ENCODE results near the gene TMEM245.

Gene TMEM245

GRCh38 chr9:109119439-109120203, at the start of gene TMEM245:
Gene TMEM245, minus strand, starts transcription at chr9:109119947. Its CDS starts 34 bp downstream, at chr9:109119913.
- Mint-ChIP-seq H3K4me1 (peaks cover 37% of the 10 kb centered on the region), H3K27me3 (no peaks in the 10 kb centered on the region), H3K27ac (peak within 1 kb of the TSS; percentile 83), H3K4me3 (peak within 1 kb of the TSS; percentile 92), H3K9me3 (no peaks in the 10 kb centered on the region), H3K36me3 (peaks cover 10% of the 10 kb centered on the region)
- peak; percentile 98 for ATAC-seq

- H3K36me3 Mint-ChIP-seq: no peaks in the 10 kb centered on the region
- no peak for ATAC-seq
- no peak overlapping the region for H3K27ac Mint-ChIP-seq
- H3K27me3 Mint-ChIP-seq: peaks cover 61% of the 10 kb centered on the region
- no peak overlapping the region for H3K4me3 Mint-ChIP-seq
- H3K9me3 Mint-ChIP-seq: no peaks in the 10 kb centered on the region
- peaks cover 13% of the 10 kb centered on the region for H3K4me1 Mint-ChIP-seq
Measured at GRCh38 chr9:109168170-109168569, 48.4 kb upstream of the TMEM245 start.

- peaks cover 61% of the 10 kb centered on the region for H3K27me3 Mint-ChIP-seq
- H3K36me3 Mint-ChIP-seq: no peaks in the 10 kb centered on the region
- no peak for ATAC-seq
- H3K4me3 Mint-ChIP-seq: no peak overlapping the region
- no peak overlapping the region for H3K27ac Mint-ChIP-seq
- H3K4me1 Mint-ChIP-seq: peaks cover 13% of the 10 kb centered on the region
- no peaks in the 10 kb centered on the region for H3K9me3 Mint-ChIP-seq
Measured at GRCh38 chr9:109167716-109168115, 48.0 kb upstream of the TMEM245 start.

- Mint-ChIP-seq H3K9me3 (no peaks in the 10 kb centered on the region), H3K27ac (no peak within 1 kb of the TSS), H3K4me1 (peaks cover 13% of the 10 kb centered on the region), H3K36me3 (no peaks in the 10 kb centered on the region), H3K4me3 (peak within 1 kb of the TSS; percentile 33), H3K27me3 (peaks cover 58% of the 10 kb centered on the region)
- ATAC-seq: no peak
Measured at GRCh38 chr9:109166771-109167601, 47.2 kb upstream of the TMEM245 start, which contains the start of gene FRRS1L. Gene FRRS1L, minus strand, starts transcription at chr9:109167249. Its CDS starts 111 bp downstream, at chr9:109167138.

DNA sequence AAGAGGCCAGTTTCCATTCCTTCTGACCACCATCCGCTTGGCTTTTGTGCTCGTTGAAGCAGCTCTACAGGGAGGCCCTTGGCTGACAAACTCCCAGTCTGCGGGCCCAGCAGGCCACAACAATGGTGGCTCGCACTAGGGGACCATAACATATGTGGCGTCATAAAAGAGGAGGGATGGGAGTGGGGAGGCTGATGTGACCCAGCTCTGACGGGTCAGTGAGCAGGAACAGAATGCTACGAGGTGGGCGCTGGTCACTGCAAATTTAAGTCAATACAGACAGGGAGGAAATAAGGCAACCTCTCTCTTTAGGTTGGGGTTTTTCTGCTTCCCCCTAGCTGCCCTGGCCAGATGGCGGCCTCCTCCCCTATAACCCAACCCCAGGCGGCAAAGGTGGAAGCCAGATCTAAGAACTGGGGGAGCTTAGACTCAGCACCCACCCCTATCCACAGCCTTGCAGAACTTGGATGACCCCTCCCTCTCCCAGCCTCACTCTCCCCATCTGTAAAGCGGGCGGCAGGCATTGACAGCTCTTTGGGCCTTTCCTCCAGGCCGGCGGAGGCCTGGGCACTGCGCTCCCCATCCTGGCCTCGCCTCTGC, 46.5 kb upstream of the TMEM245 start:
- no peak for ATAC-seq
- H3K27me3 Mint-ChIP-seq: peaks cover 57% of the 10 kb centered on the region
- H3K4me3 Mint-ChIP-seq: no peak overlapping the region

DNA sequence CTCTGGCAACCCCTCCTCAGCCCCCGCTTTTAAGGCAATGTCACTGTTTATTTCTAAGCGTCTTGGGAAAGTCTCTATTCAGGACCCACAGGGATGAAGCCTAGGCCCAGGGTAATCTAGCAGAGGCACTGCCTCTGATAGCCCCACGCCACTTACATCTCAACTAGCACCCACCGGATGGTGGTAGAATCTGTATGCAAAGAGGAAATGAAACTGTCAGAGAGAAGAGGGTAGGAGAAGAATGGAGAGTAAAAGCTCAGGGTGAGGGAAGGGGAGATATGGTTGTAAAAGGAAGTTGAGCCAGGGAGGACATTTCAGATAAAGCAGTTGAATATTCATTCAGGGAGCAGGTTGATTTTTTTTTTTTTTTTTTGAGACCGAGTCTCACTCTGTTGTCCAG, 44.3 kb upstream of the TMEM245 start:
- no peaks in the 10 kb centered on the region for H3K36me3 Mint-ChIP-seq
- no peak for ATAC-seq
- no peak overlapping the region for H3K4me3 Mint-ChIP-seq
- peaks cover 13% of the 10 kb centered on the region for H3K4me1 Mint-ChIP-seq
- H3K27me3 Mint-ChIP-seq: peaks cover 53% of the 10 kb centered on the region
- H3K27ac Mint-ChIP-seq: no peak overlapping the region
- no peaks in the 10 kb centered on the region for H3K9me3 Mint-ChIP-seq

More for the DNA sequence above, 46.5 kb upstream of the TMEM245 start:
- Mint-ChIP-seq H3K36me3 (no peaks in the 10 kb centered on the region), H3K27ac (no peak overlapping the region), H3K4me1 (peaks cover 13% of the 10 kb centered on the region), H3K9me3 (no peaks in the 10 kb centered on the region)

- H3K27me3 Mint-ChIP-seq: peaks cover 46% of the 10 kb centered on the region
- H3K36me3 Mint-ChIP-seq: no peaks in the 10 kb centered on the region
- H3K4me3 Mint-ChIP-seq: no peak overlapping the region
- no peak for ATAC-seq
- H3K4me1 Mint-ChIP-seq: peaks cover 13% of the 10 kb centered on the region
- H3K27ac Mint-ChIP-seq: no peak overlapping the region
- no peaks in the 10 kb centered on the region for H3K9me3 Mint-ChIP-seq
Measured at GRCh38 chr9:109163194-109163593, 43.4 kb upstream of the TMEM245 start.

- no peak overlapping the region for H3K27ac Mint-ChIP-seq
- ATAC-seq: no peak
- H3K9me3 Mint-ChIP-seq: no peaks in the 10 kb centered on the region
- H3K4me1 Mint-ChIP-seq: peaks cover 13% of the 10 kb centered on the region
- H3K36me3 Mint-ChIP-seq: no peaks in the 10 kb centered on the region
- no peak overlapping the region for H3K4me3 Mint-ChIP-seq
- H3K27me3 Mint-ChIP-seq: peaks cover 41% of the 10 kb centered on the region
Measured at GRCh38 chr9:109162677-109163076, 42.9 kb upstream of the TMEM245 start.

- H3K27me3 Mint-ChIP-seq: peaks cover 40% of the 10 kb centered on the region
- H3K9me3 Mint-ChIP-seq: no peaks in the 10 kb centered on the region
- peaks cover 7% of the 10 kb centered on the region for H3K4me1 Mint-ChIP-seq
- no peak overlapping the region for H3K4me3 Mint-ChIP-seq
- ATAC-seq: no peak
- H3K36me3 Mint-ChIP-seq: no peaks in the 10 kb centered on the region
- H3K27ac Mint-ChIP-seq: no peak overlapping the region
Measured at GRCh38 chr9:109161471-109161870, 41.7 kb upstream of the TMEM245 start.

- Mint-ChIP-seq H3K4me3 (no peak overlapping the region), H3K27me3 (peaks cover 42% of the 10 kb centered on the region), H3K9me3 (peaks cover under 1% of the 10 kb centered on the region), H3K27ac (no peak overlapping the region), H3K4me1 (peaks cover 7% of the 10 kb centered on the region), H3K36me3 (no peaks in the 10 kb centered on the region)
- ATAC-seq: no peak
Measured at GRCh38 chr9:109159583-109159982, 39.8 kb upstream of the TMEM245 start.

GRCh38 chr9:109158651-109159050, 38.9 kb upstream of the TMEM245 start:
- H3K9me3 Mint-ChIP-seq: peaks cover 10% of the 10 kb centered on the region
- peaks cover 35% of the 10 kb centered on the region for H3K27me3 Mint-ChIP-seq
- no peak overlapping the region for H3K4me3 Mint-ChIP-seq
- no peak for ATAC-seq
- no peaks in the 10 kb centered on the region for H3K36me3 Mint-ChIP-seq
- H3K27ac Mint-ChIP-seq: no peak overlapping the region
- no peaks in the 10 kb centered on the region for H3K4me1 Mint-ChIP-seq

DNA sequence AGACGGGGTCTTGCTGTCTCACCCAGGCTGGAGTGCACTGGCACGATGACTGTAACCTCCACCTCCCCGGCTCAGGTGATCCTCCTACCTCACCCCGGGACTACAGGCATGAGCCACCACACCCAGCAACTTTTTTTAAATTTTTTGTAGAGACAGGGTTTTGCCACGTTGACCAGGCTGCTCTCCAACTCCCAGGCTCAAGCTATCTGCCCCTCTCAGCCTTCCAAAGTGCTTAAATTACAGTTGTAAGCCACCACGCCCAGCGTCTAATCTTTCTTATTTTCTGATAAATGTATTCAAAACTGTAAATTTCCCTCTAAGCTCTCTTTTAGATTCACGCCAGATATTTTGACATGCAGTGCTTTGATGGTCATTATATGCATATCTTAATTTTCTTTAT, 37.0 kb upstream of the TMEM245 start:
- no peak overlapping the region for H3K4me3 Mint-ChIP-seq
- H3K27ac Mint-ChIP-seq: no peak overlapping the region
- no peak for ATAC-seq
- peaks cover 32% of the 10 kb centered on the region for H3K27me3 Mint-ChIP-seq
- H3K36me3 Mint-ChIP-seq: no peaks in the 10 kb centered on the region
- H3K9me3 Mint-ChIP-seq: peaks cover 13% of the 10 kb centered on the region
- no peaks in the 10 kb centered on the region for H3K4me1 Mint-ChIP-seq

- Mint-ChIP-seq H3K27me3 (peaks cover 9% of the 10 kb centered on the region), H3K27ac (no peak overlapping the region), H3K4me1 (no peaks in the 10 kb centered on the region), H3K36me3 (no peaks in the 10 kb centered on the region), H3K4me3 (no peak overlapping the region), H3K9me3 (peaks cover 14% of the 10 kb centered on the region)
- ATAC-seq: no peak
Measured at GRCh38 chr9:109150925-109151545, 31.3 kb upstream of the TMEM245 start.

- ATAC-seq: no peak
- no peak overlapping the region for H3K27ac Mint-ChIP-seq
- H3K36me3 Mint-ChIP-seq: no peaks in the 10 kb centered on the region
- no peak overlapping the region for H3K4me3 Mint-ChIP-seq
- H3K9me3 Mint-ChIP-seq: peaks cover 14% of the 10 kb centered on the region
- peaks cover 21% of the 10 kb centered on the region for H3K27me3 Mint-ChIP-seq
- H3K4me1 Mint-ChIP-seq: no peaks in the 10 kb centered on the region
Measured at GRCh38 chr9:109149722-109150121, 30.0 kb upstream of the TMEM245 start.

GRCh38 chr9:109149089-109149488, 29.3 kb upstream of the TMEM245 start:
- peaks cover 27% of the 10 kb centered on the region for H3K27me3 Mint-ChIP-seq
- H3K4me3 Mint-ChIP-seq: no peak overlapping the region
- no peaks in the 10 kb centered on the region for H3K36me3 Mint-ChIP-seq
- H3K9me3 Mint-ChIP-seq: peaks cover 8% of the 10 kb centered on the region
- peaks cover 2% of the 10 kb centered on the region for H3K4me1 Mint-ChIP-seq
- no peak overlapping the region for H3K27ac Mint-ChIP-seq
- no peak for ATAC-seq
